Fibroblast of mammary gland (primary cell): ENCODE measurements around the gene EEF1E1.

Source experiments
- DNase-seq: peaks from one replicate; pipeline ENCODE4 v3.0.0-alpha.2; 2010; ENCODE audit warnings: low read depth
- H3K4me3 ChIP-seq: 2 replicates; pipeline ENCODE4 v1.5.1; 2011; ENCODE audit warnings: low read depth, mild to moderate bottlenecking, low read length, moderate library complexity; ENCODE audit not compliant: control insufficient read depth
- TF ChIP-seq, protein P1 (sequence below): conservative IDR thresholded peaks from 2 replicates; pipeline ENCODE4 v1.5.1; 2011; ENCODE audit warnings: low read depth, low read length, inconsistent platforms; ENCODE audit not compliant: control insufficient read depth, insufficient read depth

EEF1E1 gene

DNA sequence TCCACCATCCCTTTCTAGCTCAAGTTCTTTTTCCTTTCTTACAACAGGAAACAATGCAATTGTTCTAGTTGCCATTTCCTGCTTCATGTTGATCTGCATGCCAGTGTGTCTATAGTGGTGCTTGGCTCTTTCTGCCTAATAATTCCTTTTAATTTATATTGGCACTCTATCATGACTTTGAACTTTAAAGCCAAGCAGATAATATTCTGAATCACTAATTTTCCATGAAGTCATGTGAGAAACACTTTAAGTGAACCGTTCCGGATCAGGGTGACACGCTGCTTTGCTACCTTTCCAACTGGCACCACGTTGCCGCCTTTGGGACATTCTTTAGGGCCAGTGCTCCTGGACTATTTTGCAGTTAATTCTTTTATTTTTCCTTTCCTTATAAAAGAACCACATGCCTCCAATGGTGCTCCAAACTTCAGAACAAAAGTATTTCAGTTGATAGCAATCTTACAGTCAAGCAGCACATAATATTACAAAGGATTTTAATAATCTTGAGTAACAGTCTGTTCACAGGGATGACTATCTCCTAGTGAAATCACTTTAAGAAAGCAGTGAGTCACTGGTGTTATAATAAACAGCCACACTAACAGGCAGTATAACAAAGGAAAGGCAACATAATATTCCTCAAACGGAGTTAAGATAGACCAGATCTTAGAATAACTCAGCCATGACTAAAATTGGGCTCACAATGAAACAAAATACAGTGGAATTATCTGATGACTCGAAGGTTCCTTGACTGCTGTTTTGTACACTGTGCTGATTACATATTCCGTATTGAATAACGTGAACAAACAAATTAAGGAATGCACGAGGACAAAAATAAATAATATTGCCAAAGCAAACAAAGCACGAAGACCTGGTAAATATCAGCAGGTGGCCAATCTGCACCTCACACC is 19.1 kb downstream of the EEF1E1 start:
- H3K4me3 ChIP-seq, result no peak overlapping the region
- TF ChIP-seq, protein P1, sequence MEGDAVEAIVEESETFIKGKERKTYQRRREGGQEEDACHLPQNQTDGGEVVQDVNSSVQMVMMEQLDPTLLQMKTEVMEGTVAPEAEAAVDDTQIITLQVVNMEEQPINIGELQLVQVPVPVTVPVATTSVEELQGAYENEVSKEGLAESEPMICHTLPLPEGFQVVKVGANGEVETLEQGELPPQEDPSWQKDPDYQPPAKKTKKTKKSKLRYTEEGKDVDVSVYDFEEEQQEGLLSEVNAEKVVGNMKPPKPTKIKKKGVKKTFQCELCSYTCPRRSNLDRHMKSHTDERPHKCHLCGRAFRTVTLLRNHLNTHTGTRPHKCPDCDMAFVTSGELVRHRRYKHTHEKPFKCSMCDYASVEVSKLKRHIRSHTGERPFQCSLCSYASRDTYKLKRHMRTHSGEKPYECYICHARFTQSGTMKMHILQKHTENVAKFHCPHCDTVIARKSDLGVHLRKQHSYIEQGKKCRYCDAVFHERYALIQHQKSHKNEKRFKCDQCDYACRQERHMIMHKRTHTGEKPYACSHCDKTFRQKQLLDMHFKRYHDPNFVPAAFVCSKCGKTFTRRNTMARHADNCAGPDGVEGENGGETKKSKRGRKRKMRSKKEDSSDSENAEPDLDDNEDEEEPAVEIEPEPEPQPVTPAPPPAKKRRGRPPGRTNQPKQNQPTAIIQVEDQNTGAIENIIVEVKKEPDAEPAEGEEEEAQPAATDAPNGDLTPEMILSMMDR, result peak; percentile 10
- peak; percentile 94 for DNase-seq

DNA sequence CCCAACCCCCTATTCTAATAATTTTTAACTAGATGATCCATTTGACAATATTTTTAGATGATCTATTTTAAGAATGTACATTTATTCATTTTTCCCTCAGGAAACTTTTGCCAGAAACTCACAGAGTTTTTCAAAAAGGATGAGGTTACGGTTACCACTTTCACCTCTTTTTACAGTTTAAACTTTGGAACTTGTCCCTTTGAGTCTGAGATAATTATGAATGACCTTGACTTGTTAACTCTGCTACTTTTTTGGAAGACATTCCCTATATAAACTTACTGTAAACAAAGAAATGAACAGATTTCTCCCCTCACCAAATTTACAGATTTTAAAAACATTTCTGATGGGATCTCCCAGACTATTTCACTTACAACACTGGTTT is 19.8 kb downstream of the EEF1E1 start:
- DNase-seq, result no peak
- TF ChIP-seq, protein P1, result no peak
- no peak overlapping the region for H3K4me3 ChIP-seq

DNA sequence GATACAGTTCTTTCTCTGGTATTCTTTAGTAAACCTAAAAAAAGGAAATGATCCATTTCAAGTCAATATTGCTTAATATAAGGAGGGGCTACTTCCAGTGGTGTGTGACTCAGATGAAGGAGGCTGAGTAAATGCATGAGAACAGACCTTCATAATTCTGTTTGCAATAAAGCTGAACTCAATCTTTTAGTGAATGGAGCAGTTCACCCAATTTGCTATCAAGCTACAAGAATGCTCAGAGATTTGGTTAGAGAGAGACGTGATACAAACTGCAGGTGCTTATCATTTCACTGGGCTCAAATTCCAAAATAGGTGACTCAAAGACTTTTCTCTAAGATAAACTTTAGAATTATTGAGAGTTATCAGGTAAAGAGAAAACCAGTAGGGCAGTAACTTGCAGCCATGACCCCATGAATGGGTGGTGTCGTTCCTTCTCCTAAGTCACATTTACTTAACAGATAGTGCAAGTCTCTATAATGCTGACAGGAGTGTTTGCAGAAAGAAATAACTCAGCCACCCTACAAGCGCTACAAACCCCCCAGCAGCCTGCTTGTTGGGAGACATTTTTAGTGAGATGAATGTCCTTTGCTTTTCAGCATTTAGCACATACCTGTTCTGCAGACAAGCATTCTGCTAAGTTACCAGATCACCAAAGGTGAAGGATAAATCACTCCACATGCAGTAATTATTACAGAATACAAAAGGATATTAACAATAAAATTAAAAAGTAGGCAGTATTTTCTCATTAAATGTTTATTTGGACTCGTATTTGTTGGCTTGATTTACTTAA is 21.8 kb downstream of the EEF1E1 start:
- peak; percentile 84 for DNase-seq
- H3K4me3 ChIP-seq, result no peak overlapping the region
- TF ChIP-seq, protein P1, result no peak

DNA sequence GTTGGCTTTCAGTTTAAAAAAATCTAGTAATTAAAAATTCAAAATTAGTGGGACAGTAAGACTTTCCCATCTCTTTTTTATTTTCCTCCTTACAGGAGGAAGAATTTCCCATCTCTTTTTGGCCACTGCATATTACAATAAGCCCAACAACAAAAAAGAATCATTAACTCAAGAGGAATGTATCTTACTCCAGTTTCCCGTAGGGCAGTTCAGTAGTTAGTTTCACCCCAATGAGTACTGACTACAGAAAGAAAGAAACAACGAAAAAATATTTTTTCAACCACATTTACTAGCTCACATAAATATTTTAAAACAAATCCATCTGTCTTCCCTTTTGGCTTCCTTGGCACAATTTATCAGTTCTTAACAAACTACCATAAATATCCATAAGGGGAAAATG is 23.2 kb downstream of the EEF1E1 start:
- DNase-seq, result no peak
- TF ChIP-seq, protein P1, result no peak
- no peak overlapping the region for H3K4me3 ChIP-seq

DNA sequence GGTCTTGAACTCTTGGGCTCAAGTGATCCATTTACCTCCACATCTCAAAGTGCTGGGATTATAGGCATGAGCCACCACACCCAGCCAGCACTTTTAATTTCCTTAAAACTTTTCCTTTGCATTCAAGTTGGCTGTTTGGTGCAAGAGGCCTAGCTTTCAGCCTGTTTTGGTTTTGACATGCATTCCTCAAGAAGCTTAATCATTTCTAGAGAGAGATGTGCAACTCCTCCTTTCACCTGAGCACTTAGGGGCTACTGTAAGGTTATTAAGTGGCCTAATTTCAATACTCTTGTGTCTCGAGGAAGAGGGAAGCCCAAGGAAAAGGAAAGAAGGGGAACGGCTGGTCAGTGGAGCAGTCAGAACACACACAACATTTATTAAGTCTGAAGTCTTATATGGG is 24.4 kb downstream of the EEF1E1 start:
- no peak overlapping the region for H3K4me3 ChIP-seq
- no peak for DNase-seq
- TF ChIP-seq, protein P1, result no peak

DNA sequence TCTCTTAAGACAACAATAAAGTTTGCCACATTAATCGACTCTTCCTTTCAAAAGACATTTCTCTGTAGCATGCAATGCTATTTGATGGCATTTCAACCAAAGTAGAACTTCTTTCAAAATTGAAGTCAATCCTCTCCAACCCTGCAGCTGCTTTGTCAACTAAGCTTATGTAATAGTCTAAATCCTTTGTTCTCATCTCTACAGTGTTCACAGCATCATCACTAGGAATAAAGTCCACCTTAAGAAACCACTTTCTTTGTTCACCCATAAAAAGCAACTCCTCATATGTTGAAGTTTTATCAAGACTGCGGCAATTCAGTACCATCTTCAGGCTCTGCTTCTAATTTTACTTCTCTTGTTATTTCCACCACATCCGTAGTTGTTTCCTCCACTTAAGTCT is 26.6 kb downstream of the EEF1E1 start:
- TF ChIP-seq, protein P1, result no peak
- no peak for DNase-seq
- H3K4me3 ChIP-seq, result no peak overlapping the region
